Non-pigmented ciliary epithelial cell (primary cell): ENCODE data around the gene DTNA.

ENCODE experiments used
- DNase-seq: peaks from one replicate; pipeline ENCODE4 v3.0.0-alpha.2; 2010; ENCODE audit warnings: low read depth

DTNA gene

GRCh38 chr18:34807106-34807796 lies 97.2 kb downstream of the DTNA start:
- no peak for DNase-seq

GRCh38 chr18:34808389-34808788 lies 98.3 kb downstream of the DTNA start:
- no peak for DNase-seq

- no peak for DNase-seq
Measured at GRCh38 chr18:34809451-34810072, 99.5 kb downstream of the DTNA start.

- DNase-seq = no peak
Measured at GRCh38 chr18:34816183-34816582, 106.1 kb downstream of the DTNA start.

- DNase-seq = no peak
Measured at GRCh38 chr18:34817636-34818035, 107.5 kb downstream of the DTNA start.

- no peak for DNase-seq
Measured at GRCh38 chr18:34818064-34818463, 108.0 kb downstream of the DTNA start.

GRCh38 chr18:34820360-34821065 lies 110.4 kb downstream of the DTNA start:
- DNase-seq = no peak

- DNase-seq = no peak
Measured at GRCh38 chr18:34821669-34822210, 111.6 kb downstream of the DTNA start.

- DNase-seq = no peak
Measured at GRCh38 chr18:34828093-34828492, 118.0 kb downstream of the DTNA start.

- DNase-seq = no peak
Measured at GRCh38 chr18:34834897-34835296, 124.8 kb downstream of the DTNA start.

GRCh38 chr18:34835466-34835865 lies 125.4 kb downstream of the DTNA start:
- no peak for DNase-seq

GRCh38 chr18:34837769-34838272 lies 127.7 kb downstream of the DTNA start:
- no peak for DNase-seq

- DNase-seq = no peak
Measured at GRCh38 chr18:34838669-34839068, 128.6 kb downstream of the DTNA start.

- no peak for DNase-seq
Measured at GRCh38 chr18:34840256-34840826, 130.2 kb downstream of the DTNA start.

GRCh38 chr18:34841891-34842290 lies 131.8 kb downstream of the DTNA start:
- DNase-seq = no peak

- DNase-seq = no peak
Measured at GRCh38 chr18:34844072-34844471, 134.0 kb downstream of the DTNA start.

GRCh38 chr18:34844732-34845459 lies 134.8 kb downstream of the DTNA start:
- DNase-seq = no peak

- DNase-seq = no peak
Measured at GRCh38 chr18:34847408-34847807, 137.3 kb downstream of the DTNA start.

GRCh38 chr18:34848156-34848555 lies 138.1 kb downstream of the DTNA start:
- no peak for DNase-seq

GRCh38 chr18:34848695-34849094 lies 138.6 kb downstream of the DTNA start:
- DNase-seq = no peak

- no peak for DNase-seq
Measured at GRCh38 chr18:34857320-34857719, 147.2 kb downstream of the DTNA start.

GRCh38 chr18:34858188-34858587 lies 148.1 kb downstream of the DTNA start:
- no peak for DNase-seq
